ENCODE data around the gene USP11.

DNA sequence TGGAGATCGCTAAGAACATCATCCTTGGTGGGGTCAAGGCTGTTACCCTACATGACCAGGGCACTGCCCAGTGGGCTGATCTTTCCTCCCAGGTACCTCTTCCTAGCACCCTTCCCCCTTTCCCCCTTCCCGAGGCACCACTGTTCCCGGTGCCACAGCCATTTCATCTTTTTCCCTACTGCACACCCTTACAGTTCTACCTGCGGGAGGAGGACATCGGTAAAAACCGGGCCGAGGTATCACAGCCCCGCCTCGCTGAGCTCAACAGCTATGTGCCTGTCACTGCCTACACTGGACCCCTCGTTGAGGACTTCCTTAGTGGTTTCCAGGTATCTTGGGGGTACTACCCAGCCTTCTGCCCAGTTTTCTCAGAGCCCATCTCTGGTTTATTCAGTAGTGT lies 33.5 kb upstream of the USP11 start:
- TF ChIP-seq, protein P1, sequence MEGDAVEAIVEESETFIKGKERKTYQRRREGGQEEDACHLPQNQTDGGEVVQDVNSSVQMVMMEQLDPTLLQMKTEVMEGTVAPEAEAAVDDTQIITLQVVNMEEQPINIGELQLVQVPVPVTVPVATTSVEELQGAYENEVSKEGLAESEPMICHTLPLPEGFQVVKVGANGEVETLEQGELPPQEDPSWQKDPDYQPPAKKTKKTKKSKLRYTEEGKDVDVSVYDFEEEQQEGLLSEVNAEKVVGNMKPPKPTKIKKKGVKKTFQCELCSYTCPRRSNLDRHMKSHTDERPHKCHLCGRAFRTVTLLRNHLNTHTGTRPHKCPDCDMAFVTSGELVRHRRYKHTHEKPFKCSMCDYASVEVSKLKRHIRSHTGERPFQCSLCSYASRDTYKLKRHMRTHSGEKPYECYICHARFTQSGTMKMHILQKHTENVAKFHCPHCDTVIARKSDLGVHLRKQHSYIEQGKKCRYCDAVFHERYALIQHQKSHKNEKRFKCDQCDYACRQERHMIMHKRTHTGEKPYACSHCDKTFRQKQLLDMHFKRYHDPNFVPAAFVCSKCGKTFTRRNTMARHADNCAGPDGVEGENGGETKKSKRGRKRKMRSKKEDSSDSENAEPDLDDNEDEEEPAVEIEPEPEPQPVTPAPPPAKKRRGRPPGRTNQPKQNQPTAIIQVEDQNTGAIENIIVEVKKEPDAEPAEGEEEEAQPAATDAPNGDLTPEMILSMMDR (conservative IDR thresholded peaks at IDR 0.05; ENCODE audit: low read depth, low read length) = no peak
- TF ChIP-seq EZH2 (IDR thresholded peaks at IDR 0.05; ENCODE audit: borderline replicate concordance, low read depth, low read length, poor library complexity, severe bottlenecking) = no peak

Measured in A673 (cell line).